GM12878 (cell line): ENCODE data around the gene TP63. TPM values are rescaled to one million over a fixed set of nuclear protein-coding genes. Genes with fewer than 3 reads are reported as not detected.

Experiments
- ATAC-seq: fragments of 200-7000 bp; cut with Tn5 transposase; 3 replicates; pipeline ENCODE4 v1.9.1; 2020; ENCODE audit warnings: mild to moderate bottlenecking, moderate library complexity
- BruUV-seq: library from RNA; stranded (reverse); fragments of 400-500 nt; replicated peaks from 2 replicates; lab custom pipeline; 2021; lab: Mats Ljungman, UMichigan
- CTCF ChIA-PET: fragments of 300-600 bp; sonication (Branson Sonifier 250); formaldehyde crosslinking; extraction: SDS; loops from one replicate; lab custom pipeline; 2021; ENCODE audit warnings: inconsistent platforms; lab: Yijun Ruan, JAX
- POLR2A ChIA-PET: fragments of 350-600 bp; formaldehyde crosslinking; extraction: SDS; loops from one replicate; lab custom pipeline; 2021; ENCODE audit warnings: inconsistent platforms; lab: Charles Lee
- RAD21 ChIA-PET: fragments of 300-600 bp; sonication (Branson Sonifier 250); formaldehyde crosslinking; loops from one replicate; lab custom pipeline; 2023; ENCODE audit warnings: antibody characterized with exemption; ENCODE audit not compliant: unreplicated experiment; lab: Charles Lee
- SMC1A ChIA-PET: fragments of 300-600 bp; sonication (Branson Sonifier 250); formaldehyde crosslinking; loops from one replicate; lab custom pipeline; 2023; ENCODE audit not compliant: unreplicated experiment, uncharacterized antibody; lab: Charles Lee
- DNase-seq: peaks from one replicate; pipeline ENCODE4 v3.0.0-alpha.2; 2011; ENCODE audit warnings: low read depth, low spot score
- FAIRE-seq: peaks from 3 replicates; lab custom pipeline; 2011; peaks lifted over from hg19 to GRCh38; lab: Jason Lieb, UNC
- H2AFZ ChIP-seq: 2 replicates; pipeline ENCODE4 v1.6.0; 2011; ENCODE audit warnings: low read depth, low read length, control low read depth; ENCODE audit not compliant: control insufficient read depth
- H3K27ac ChIP-seq: 2 replicates; pipeline ENCODE4 v1.5.1; 2011; ENCODE audit warnings: control low read depth; ENCODE audit not compliant: control insufficient read depth, insufficient read depth
- H3K27me3 ChIP-seq, 2 experiments: replicated peaks in 1 of 2; 2 replicates each; pipeline versions ENCODE4 v1.6.0 to v1.6.1; 2011; ENCODE audit warnings: low read length in 1 of 2; ENCODE audit not compliant: control insufficient read depth in 2 of 2, insufficient read depth in 2 of 2
- H3K36me3 ChIP-seq, 2 experiments: 2 replicates each; pipeline ENCODE4 v1.5.1; 2011; ENCODE audit warnings: low read length in 1 of 2; ENCODE audit not compliant: control insufficient read depth in 2 of 2, insufficient read depth in 2 of 2
- H3K4me1 ChIP-seq: 2 replicates; pipeline ENCODE4 v1.6.1; 2011; ENCODE audit warnings: mild to moderate bottlenecking, low read length, moderate library complexity, mixed read lengths; ENCODE audit not compliant: control insufficient read depth, insufficient read depth
- H3K4me2 ChIP-seq: 2 replicates; pipeline ENCODE4 v1.6.0; 2011; ENCODE audit warnings: control low read depth; ENCODE audit not compliant: control insufficient read depth, insufficient read depth
- H3K4me3 ChIP-seq: fragments of 200-600 bp; sonication (generic); 2 replicates; pipeline ENCODE4 v1.5.1; 2016
- H3K79me2 ChIP-seq: 2 replicates; pipeline ENCODE4 v1.6.0; 2011; ENCODE audit warnings: low read length; ENCODE audit not compliant: control insufficient read depth, insufficient read depth
- H3K9ac ChIP-seq: 2 replicates; pipeline ENCODE4 v1.8.0; 2011; ENCODE audit warnings: low read length, control low read depth, mixed read lengths; ENCODE audit not compliant: control insufficient read depth, insufficient read depth
- H3K9me3 ChIP-seq: replicated peaks from 3 replicates; pipeline ENCODE4 v1.5.1; 2011; ENCODE audit warnings: mild to moderate bottlenecking, low read length; ENCODE audit not compliant: control insufficient read depth, insufficient read depth
- H4K20me1 ChIP-seq: 2 replicates; pipeline ENCODE4 v1.6.0; 2011; ENCODE audit not compliant: control insufficient read depth, insufficient read depth
- CBFB ChIP-seq: IDR thresholded peaks from 2 replicates; pipeline ENCODE4 v1.6.1; 2016; ENCODE audit warnings: antibody characterized with exemption, low read depth
- CHD1 ChIP-seq: IDR thresholded peaks from 2 replicates; pipeline ENCODE4 v1.6.1; 2012; ENCODE audit warnings: low read depth, low read length, improper control_type of control experiment
- MTA2 ChIP-seq: fragments of 450-650 bp; IDR thresholded peaks from 2 replicates; pipeline ENCODE4 v1.6.1; 2016; ENCODE audit warnings: low read depth, mild to moderate bottlenecking, moderate library complexity
- NR2C2 ChIP-seq: IDR thresholded peaks from 2 replicates; pipeline ENCODE4 v1.6.1; 2011; ENCODE audit warnings: borderline replicate concordance, low read depth; ENCODE audit not compliant: control insufficient read depth, insufficient read length
- SUZ12 ChIP-seq: fragments of 200-600 bp; sonication (generic); IDR thresholded peaks from one replicate; pipeline ENCODE4 v1.6.1; 2018; ENCODE audit warnings: antibody characterized with exemption, mild to moderate bottlenecking; ENCODE audit not compliant: unreplicated experiment
- ZBTB11 ChIP-seq: fragments of 450-650 bp; formaldehyde crosslinking; IDR thresholded peaks from 2 replicates; pipeline ENCODE4 v1.5.0; 2022; ENCODE audit warnings: mild to moderate bottlenecking, missing genetic modification characterization
- ZNF622 ChIP-seq: fragments of 450-650 bp; IDR thresholded peaks from 2 replicates; pipeline ENCODE4 v1.6.1; 2017; ENCODE audit warnings: mild to moderate bottlenecking, inconsistent platforms
- WGBS: methylation state at CpG from one replicate; pipeline ENCODE4 v1.1.6; 2016; ENCODE audit warnings: low lambda C conversion rate; ENCODE audit not compliant: insufficient replicate concordance, insufficient coverage; ENCODE audit errors: missing lambda C conversion rate; 5-methylcytosine and 5-hydroxymethylcytosine counted together
- in situ Hi-C: fragments of 300-500 bp; cut with MboI; formaldehyde crosslinking; loops from 9 replicates; pipeline ENCODE4 v1.14.3; 2018; ENCODE audit warnings: mixed read lengths
- intact Hi-C: fragments of 100-400 bp; cut with micrococcal nuclease; formaldehyde crosslinking; loops from one replicate; pipeline ENCODE4 v1.14.2; 2022; ENCODE audit not compliant: unreplicated experiment
- polyA plus RNA-seq, 11 experiments: library from polyadenylated mRNA; depleted of rRNA in 4 of 11; unstranded in 6 of 11; stranded (reverse) in 5 of 11; fragments of >200 nt; fragmentation: Nextera tagmentation in 4 of 11; fragmentation: Illumina TruSeq in 1 of 11; extraction: Ambion mirVana in 4 of 11; extraction: Trizol in 1 of 11; gene quantifications; 1 replicate in 1 of 11; 2 replicates in 10 of 11; pipeline versions ENCODE4 v1.2.1 to v1.2.3, GENCODE V29; 2011 to 2016; ENCODE audit warnings: inconsistent platforms in 2 of 11, missing spikeins in 2 of 11, low read depth in 1 of 11
- total RNA-seq, 4 experiments: library from RNA; depleted of rRNA in 3 of 4; stranded (reverse); fragments of >200 nt in 3 of 4; fragmentation: Illumina TruSeq in 1 of 4; extraction: Trizol in 1 of 4; gene quantifications; 2 replicates each; pipeline versions ENCODE4 v1.2.1 to v1.2.3, GENCODE V29; 2013 to 2021

The TP63 gene
- total and polyA plus RNA-seq, 10 of the 15 experiments (the other 5 are each of a cell fraction or from before 2014, with no cell fraction given), result 1.4 to 10.8 (median 6.2) TPM

GRCh38 chr3:189689625-189690024 is 58.4 kb downstream of the TP63 start (continued):
- TF ChIP-seq ZBTB11 (CRISPR knock-in tag) (no peak), CBFB (no peak), NR2C2 (no peak), ZNF622 (no peak), CHD1 (no peak)

- DNase-seq (no peak), FAIRE-seq (no peak), ATAC-seq (no peak)
- intact Hi-C loops, result no loop called here
- H4K20me1 ChIP-seq, result no peaks in the 10 kb centered on the region
- CTCF ChIA-PET, result interaction anchor here (0.6 to 3.4 kb wide), 4 partner anchors 9 to 1094 kb away, joined by 3 to 19 read pairs (median 3); no protein-coding TSS in a partner anchor
- H3K9me3 ChIP-seq, result no peaks in the 10 kb centered on the region
- SMC1A ChIA-PET, result interaction anchor here (1.0 to 1.7 kb wide), 3 partner anchors 10 to 82 kb away, joined by 3 to 7 read pairs (median 4); no protein-coding TSS in a partner anchor
- H3K36me3 ChIP-seq, result no peaks in the 10 kb centered on the region
- no peak overlapping the region for H3K27ac ChIP-seq
- RAD21 ChIA-PET, result interaction anchor here (1.3 to 1.4 kb wide), 2 partner anchors 9 to 261 kb away, joined by 3 read pairs; no protein-coding TSS in a partner anchor
- no peak overlapping the region for H3K4me3 ChIP-seq
- H3K27me3 ChIP-seq, result no peaks in the 10 kb centered on the region
- no peaks in the 10 kb centered on the region for H3K4me1 ChIP-seq
- no peak overlapping the region for H3K4me2 ChIP-seq
- TF ChIP-seq CHD1, result no peak
- TF ChIP-seq MTA2, result no peak
- no peak for TF ChIP-seq SUZ12
- TF ChIP-seq ZNF622, result no peak
- no peak overlapping the region for H3K9ac ChIP-seq
- WGBS, result 61% methylated on average over 1 of the region's 1 CpG
- POLR2A ChIA-PET, result no interaction called here
- no peak overlapping the region for H2AFZ ChIP-seq
- no peaks in the 10 kb centered on the region for H3K79me2 ChIP-seq
- no TSS peak for BruUV-seq
- in situ Hi-C loops, result no loop called here
Observed at GRCh38 chr3:189690237-189690636, 59.0 kb downstream of the TP63 start.
